ENCODE results near the gene SLC17A8. TPM values are rescaled to one million over a fixed set of nuclear protein-coding genes. Genes with fewer than 3 reads are reported as not detected.

SLC17A8 gene
- 0.02 TPM in 1 of 5 replicates, not detected in the others for total RNA-seq (2022; extraction: Qiagen RNA extraction; ENCODE audit: low read depth)

GRCh38 chr12:100356644-100357223, at the start of gene SLC17A8:
SLC17A8 (plus strand) TSS chr12:100357074; CDS start chr12:100357392, 318 bp downstream.

Other genes starting within 250 kb of the SLC17A8 start
- gene BLTP3B, start 214.2 kb upstream of the SLC17A8 start, total RNA-seq (2022; extraction: Qiagen RNA extraction; ENCODE audit: low read depth), result 6.2 to 14.4 TPM (median 12.6 TPM) in 5 replicates
- 11.1 to 34.0 TPM (median 25.6 TPM) in 5 replicates for gene ACTR6, start 156.3 kb upstream of the SLC17A8 start, total RNA-seq (2022; extraction: Qiagen RNA extraction; ENCODE audit: low read depth)
- gene DEPDC4, start 90.0 kb upstream of the SLC17A8 start, total RNA-seq (2022; extraction: Qiagen RNA extraction; ENCODE audit: low read depth), result 0.30 to 2.7 TPM (median 1.4 TPM) in 5 replicates
- gene SCYL2, start 89.9 kb upstream of the SLC17A8 start, total RNA-seq (2022; extraction: Qiagen RNA extraction; ENCODE audit: low read depth), result 8.8 to 21.2 TPM (median 20.7 TPM) in 5 replicates
- gene NR1H4, start 116.8 kb downstream of the SLC17A8 start, total RNA-seq (2022; extraction: Qiagen RNA extraction; ENCODE audit: low read depth), result 0.07 TPM in 1 of 5 replicates, not detected in the others
- gene GAS2L3, start 216.6 kb downstream of the SLC17A8 start, total RNA-seq (2022; extraction: Qiagen RNA extraction; ENCODE audit: low read depth), result 3.7 to 10.3 TPM (median 9.8 TPM) in 5 replicates